ENCODE data around the gene ITGA11.
"Not testable (repeated sequence)": the region's sequence is repeated elsewhere in the genome, so short reads cannot be mapped to it uniquely, and the experiment has no call there.

The ITGA11 gene

GRCh38 chr15:68423359-68424296 lies 8.3 kb downstream of the ITGA11 start:
- DNase-seq (ENCODE audit: low spot score): no peak

GRCh38 chr15:68422403-68423145 lies 9.4 kb downstream of the ITGA11 start:
- DNase-seq (ENCODE audit: low spot score): not testable (repeated sequence)

GRCh38 chr15:68421798-68422402 lies 10.1 kb downstream of the ITGA11 start:
- DNase-seq (ENCODE audit: low spot score): no peak

- no peak for DNase-seq (ENCODE audit: low spot score)
These were observed 10.8 kb downstream of the ITGA11 start for GRCh38 chr15:68421115-68421551.

- DNase-seq (ENCODE audit: low spot score): no peak
These were observed 11.7 kb downstream of the ITGA11 start for GRCh38 chr15:68420186-68420684.

GRCh38 chr15:68419301-68420175 lies 12.4 kb downstream of the ITGA11 start:
- no peak for DNase-seq (ENCODE audit: low spot score)

- DNase-seq (ENCODE audit: low spot score): no peak
These were observed 13.3 kb downstream of the ITGA11 start for GRCh38 chr15:68418611-68419161.

GRCh38 chr15:68417897-68418296 lies 14.1 kb downstream of the ITGA11 start:
- peak; percentile 23 for DNase-seq (ENCODE audit: low spot score)

- no peak for DNase-seq (ENCODE audit: low spot score)
These were observed 14.9 kb downstream of the ITGA11 start for GRCh38 chr15:68417051-68417450.

GRCh38 chr15:68416158-68416535 lies 15.8 kb downstream of the ITGA11 start:
- no peak for DNase-seq (ENCODE audit: low spot score)

GRCh38 chr15:68415501-68416157 lies 16.3 kb downstream of the ITGA11 start:
- no peak for DNase-seq (ENCODE audit: low spot score)

GRCh38 chr15:68415061-68415460 lies 16.9 kb downstream of the ITGA11 start:
- DNase-seq (ENCODE audit: low spot score): no peak

GRCh38 chr15:68414591-68414990 lies 17.4 kb downstream of the ITGA11 start:
- DNase-seq (ENCODE audit: low spot score): no peak

GRCh38 chr15:68414206-68414555 lies 17.8 kb downstream of the ITGA11 start:
- no peak for DNase-seq (ENCODE audit: low spot score)

- no peak for DNase-seq (ENCODE audit: low spot score)
These were observed 18.4 kb downstream of the ITGA11 start for GRCh38 chr15:68413363-68414205.

GRCh38 chr15:68412218-68412617 lies 19.7 kb downstream of the ITGA11 start:
- no peak for DNase-seq (ENCODE audit: low spot score)

- no peak for DNase-seq (ENCODE audit: low spot score)
These were observed 20.2 kb downstream of the ITGA11 start for GRCh38 chr15:68411735-68412134.

GRCh38 chr15:68411343-68411675 lies 20.7 kb downstream of the ITGA11 start:
- DNase-seq (ENCODE audit: low spot score): no peak

GRCh38 chr15:68410466-68411342 lies 21.3 kb downstream of the ITGA11 start:
- no peak for DNase-seq (ENCODE audit: low spot score)
